Stimulated activated CD4-positive, alpha-beta T cell treated with anti-CD3 and anti-CD28 coated beads, TNF-alpha, amount 100 ng/mL, for 48 hours (primary cell): ENCODE data around the gene FNBP1L.
"Not testable (repeated sequence)": the region's sequence is repeated elsewhere in the genome, so short reads cannot be mapped to it uniquely, and the experiment has no call there.

Experiments
- DNase-seq, 3 donors: peaks; one replicate each; pipeline ENCODE4 v3.0.0-alpha.2; 2020; ENCODE audit warnings: low read depth in 3 of 3

FNBP1L gene

DNA sequence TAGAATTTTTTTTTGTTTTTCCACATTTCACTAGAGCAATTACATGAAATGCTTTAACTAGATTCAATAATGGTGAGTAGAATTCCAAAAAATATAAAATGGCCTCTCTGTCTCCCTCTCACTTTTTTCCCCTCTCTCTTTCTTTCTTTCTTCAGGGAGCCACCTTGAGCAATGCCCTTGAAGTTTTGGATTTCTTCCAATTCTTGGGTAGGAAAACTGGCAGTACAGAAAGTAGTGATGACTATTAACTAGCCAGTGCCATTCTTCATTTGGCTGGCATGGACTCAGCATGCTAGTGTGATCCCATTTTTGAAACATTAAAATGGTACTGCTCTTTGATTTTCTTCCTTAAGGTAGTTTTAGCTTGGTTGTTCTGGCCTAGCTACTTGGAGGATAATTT, 4.5 kb upstream of the FNBP1L start:
- no peak for DNase-seq

DNA sequence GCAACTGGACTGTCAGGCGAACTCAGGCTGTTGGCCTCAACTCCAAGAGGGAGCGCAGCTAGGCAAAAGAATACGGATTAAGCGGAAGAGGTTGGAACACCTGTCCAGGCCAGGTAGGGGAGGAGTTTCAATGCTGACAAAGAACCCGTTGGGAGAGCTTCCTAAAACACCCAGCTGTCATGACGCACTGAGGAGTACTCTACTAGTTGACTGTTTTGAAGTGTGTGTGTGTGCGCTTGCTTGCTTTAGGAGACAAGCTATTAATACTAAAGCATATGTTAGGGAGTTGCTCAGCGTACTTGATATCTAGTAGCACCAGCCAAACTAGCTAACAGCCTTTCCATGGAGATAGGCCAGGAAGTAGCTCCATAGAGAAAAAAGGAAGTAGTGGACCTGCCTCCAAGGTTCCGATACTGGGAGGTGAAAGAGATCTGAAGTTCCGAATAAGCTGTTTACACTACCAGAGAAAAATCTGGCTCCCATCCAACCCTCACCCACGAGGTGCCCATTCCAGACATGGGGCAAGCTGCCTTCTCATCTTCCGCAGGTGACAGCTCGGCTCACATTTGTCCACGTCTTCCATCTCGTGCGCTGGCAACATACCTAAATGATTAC, 974 bp upstream of the FNBP1L start:
- no peak for DNase-seq

- DNase-seq = no peak
Measured at GRCh38 chr1:93448292-93448982, 519 bp downstream of the FNBP1L start.

GRCh38 chr1:93448983-93449804, 1.3 kb downstream of the FNBP1L start:
- DNase-seq = no peak

- DNase-seq = no peak
Measured at GRCh38 chr1:93450321-93450720, 2.4 kb downstream of the FNBP1L start.

GRCh38 chr1:93453911-93454310, 6.0 kb downstream of the FNBP1L start:
- DNase-seq = no peak

DNA sequence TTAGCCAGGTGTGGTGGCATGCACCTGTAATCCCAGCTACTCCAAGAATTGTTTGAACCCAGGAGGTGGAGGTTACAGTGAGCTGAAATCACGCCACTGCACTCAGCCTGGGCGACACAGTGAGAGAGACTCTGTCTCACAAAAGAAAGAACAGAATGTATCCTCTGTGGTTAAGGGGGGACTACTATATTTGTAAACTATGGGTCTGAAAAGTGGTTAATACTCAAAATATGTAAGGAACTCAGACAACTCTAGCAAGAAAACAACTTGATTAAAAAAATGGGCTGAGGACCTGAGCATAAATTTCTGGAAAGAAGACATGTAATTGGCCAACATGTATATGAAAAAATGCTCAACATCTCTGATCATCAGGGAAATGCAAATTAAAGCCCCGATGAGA, 11.2 kb downstream of the FNBP1L start:
- no peak for DNase-seq

- DNase-seq = no peak
Measured at GRCh38 chr1:93461236-93461635, 13.3 kb downstream of the FNBP1L start.

GRCh38 chr1:93463960-93464359, 16.0 kb downstream of the FNBP1L start:
- no peak for DNase-seq

DNA sequence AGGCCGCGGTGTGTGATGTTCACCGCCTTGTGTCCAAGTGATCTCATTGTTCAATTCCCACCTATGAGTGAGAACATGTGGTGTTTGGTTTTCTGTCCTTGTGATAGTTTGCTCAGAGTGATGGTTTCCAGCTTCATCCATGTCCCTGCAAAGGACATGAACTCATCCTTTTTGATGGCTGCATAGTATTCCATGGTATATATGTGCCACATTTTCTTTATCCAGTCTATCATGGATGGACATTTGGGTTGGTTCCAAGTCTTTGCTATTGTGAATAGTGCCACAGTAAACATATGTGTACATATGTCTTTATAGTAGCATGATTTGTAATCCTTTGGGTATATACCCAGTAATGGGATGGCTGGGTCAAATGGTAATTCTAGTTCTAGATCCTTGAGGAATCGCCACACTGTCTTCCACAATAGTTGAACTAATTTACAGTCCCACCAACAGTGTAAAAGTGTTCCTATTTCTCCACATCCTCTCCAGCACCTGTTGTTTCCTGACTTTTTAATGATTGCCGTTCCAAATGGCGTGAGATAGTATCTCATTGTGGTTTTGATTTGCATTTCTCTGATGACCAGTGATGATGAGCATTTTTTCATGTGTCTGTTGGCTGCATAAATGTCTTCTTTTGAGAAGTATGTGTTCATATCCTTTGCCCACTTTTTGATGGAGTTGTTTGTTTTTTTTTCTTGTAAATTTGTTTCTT, 17.6 kb downstream of the FNBP1L start:
- DNase-seq = not testable (repeated sequence)

DNA sequence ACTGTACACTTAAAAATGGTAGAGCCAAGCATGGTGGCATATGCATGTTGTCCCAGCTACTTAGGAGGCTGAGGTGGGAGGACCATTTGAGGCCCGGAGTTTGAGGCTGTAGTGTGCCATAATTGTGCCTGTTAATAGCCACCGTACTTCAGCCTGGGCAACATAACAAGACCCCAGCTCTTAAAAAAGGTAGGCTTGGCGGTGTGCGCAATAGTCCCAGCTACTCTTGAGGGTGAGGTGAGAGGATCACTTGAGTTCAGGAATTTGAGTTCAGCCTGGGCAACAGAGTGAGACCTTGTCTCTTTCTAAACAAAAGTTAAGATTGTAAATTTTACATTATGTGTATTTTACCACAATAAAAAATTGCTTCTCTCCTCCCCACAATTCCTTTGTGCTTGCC, 19.7 kb downstream of the FNBP1L start:
- no peak for DNase-seq

DNA sequence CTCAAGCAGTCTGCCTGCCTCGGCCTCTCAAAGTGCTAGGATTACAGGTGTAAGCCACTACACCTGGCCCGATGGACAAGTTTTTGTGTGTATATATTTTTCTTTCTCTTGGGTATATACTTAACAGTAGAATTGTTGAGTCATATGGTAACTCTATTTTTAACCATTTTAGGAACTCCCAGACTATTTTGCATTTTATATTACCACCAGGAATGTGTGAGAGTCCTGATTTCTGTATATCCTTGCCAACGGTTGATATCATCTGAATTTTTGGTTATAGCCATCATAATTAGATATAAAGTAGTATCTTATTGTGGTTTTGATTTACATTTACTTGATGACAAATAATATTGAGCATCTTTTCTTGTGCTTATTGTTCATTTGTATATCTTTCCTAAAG, 20.7 kb downstream of the FNBP1L start:
- no peak for DNase-seq

DNA sequence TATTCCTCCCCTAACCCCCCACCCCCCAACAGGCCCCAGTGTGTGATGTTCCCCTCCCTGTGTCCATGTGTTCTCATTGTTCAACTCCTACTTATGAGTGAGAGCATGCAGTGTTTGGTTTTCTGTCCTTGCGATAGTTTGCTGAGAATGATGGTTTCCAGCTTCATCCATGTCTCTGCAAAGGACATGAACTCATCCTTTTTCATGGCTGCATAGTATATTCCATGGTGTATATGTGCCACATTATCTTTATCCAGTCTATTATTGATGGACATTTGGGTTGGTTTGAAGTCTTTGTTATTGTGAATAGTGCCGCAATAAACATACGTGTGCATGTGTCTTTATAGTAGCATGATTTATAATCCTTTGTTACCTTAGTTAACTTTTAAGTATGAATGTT, 21.3 kb downstream of the FNBP1L start:
- DNase-seq = not testable (repeated sequence)

DNA sequence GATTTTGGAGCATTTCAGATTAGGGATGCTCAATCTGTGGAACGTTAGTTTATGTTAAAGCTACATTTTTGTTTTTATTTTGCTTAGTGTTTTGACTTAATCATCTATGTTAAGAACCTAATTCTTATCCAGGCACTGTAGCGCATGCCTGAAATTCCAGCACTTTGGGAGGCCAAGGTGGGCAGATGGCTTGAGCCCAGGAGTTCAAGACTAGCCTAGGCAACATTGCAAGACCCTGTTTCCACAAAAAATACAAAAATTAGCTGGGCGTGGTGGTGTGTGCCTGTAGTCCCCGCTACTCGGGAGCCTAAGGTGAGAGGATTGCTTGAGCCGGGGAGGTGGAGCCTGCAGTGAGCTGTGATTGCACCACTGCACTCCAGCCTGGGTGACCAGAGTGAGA, 23.4 kb downstream of the FNBP1L start:
- no peak for DNase-seq

GRCh38 chr1:93471911-93472310, 24.0 kb downstream of the FNBP1L start:
- no peak for DNase-seq

DNA sequence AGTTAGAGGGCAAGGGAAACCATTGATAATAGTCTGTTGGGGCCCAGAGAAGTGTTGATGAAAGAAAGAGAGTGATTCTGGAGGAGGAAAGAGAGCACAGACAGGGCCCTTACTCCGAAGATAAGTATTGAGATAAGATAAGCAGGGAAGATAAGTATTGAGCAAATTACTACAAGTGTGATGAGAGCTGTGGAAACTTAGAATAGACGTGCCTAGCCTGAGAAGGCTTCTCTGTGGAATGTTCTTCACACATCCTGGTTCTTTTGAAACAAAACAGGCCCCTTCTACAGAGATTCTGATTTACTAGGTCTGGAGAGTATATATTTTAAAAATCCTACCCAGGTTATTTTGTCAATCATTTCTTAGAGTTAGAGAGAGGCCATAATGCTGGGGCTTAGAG, 26.4 kb downstream of the FNBP1L start:
- DNase-seq = no peak

- no peak for DNase-seq
Measured at GRCh38 chr1:93475681-93476080, 27.8 kb downstream of the FNBP1L start.

DNA sequence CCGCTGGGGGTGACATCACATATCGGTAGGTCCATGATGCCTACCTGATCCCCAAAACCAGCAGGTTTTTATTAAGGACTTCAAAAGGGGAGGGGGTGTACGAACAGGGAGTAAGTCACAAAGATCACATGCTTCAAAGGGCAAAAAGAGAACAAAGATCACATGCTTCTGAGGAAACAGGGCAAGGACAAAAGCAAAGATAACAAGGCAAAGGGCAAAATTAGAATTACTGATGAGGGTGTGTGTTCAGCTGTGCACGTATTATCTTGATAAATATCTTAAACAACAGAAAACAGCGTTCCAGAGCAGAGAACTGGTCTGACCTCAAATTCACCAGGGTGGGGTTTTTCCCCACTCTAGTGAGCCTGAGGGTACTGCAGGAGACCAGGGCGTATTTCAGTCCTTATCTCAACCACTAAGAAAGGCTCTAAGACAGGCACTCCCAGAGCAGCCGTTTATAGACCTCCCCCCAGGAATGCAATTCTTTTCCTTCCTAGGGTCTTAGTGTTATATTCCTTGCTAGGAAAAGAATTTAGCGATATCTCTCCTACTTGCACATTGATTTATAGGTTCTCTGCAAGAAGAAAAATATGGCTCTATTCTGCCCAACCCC, 31.3 kb downstream of the FNBP1L start:
- not testable (repeated sequence) for DNase-seq

GRCh38 chr1:93481899-93482298, 34.0 kb downstream of the FNBP1L start:
- DNase-seq = not testable (repeated sequence)

DNA sequence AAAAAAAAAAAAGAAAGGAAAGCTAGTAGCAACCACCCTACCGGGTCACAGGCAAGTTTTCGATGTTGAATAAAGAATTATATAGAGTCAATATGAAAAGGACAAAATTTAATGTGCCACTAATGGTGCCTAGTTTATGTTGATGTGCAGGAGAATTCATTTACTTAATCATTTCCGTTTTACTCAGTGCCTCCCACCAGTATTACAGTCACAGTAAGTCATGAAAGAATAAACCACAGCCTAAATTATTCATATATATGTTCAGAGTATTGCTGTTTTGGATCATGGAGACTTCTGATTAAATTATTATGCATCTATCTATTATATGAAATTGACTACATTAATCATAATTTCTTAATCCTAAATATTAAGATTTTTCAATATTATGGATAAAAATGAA, 35.3 kb downstream of the FNBP1L start:
- no peak for DNase-seq

- no peak for DNase-seq
Measured at GRCh38 chr1:93483606-93484005, 35.7 kb downstream of the FNBP1L start.

DNA sequence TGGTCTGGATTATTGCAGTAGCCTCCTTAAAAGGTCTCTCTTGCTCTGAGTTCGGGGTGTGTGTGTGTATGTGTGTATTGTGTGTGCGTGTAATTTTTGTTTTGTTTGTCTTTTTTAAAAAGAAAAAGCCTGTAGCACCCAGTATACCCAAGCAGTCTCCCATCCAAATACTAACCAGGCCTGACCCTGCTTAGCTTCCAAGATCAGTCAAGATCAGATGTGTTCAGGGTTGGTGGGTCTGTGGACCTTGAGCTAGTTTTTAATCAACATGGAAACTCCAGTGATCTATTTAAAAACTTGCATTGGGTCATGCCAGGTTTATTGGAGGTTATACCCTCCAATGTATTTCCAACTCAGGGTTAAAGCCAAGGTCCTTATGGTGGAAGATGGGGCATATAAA, 40.3 kb downstream of the FNBP1L start:
- DNase-seq = no peak
